Uterus (tissue), 4 donors: ENCODE measurements around the gene SCYL1. TPM values are rescaled to one million over a fixed set of nuclear protein-coding genes. Genes with fewer than 3 reads are reported as not detected.

Source experiments
- DNase-seq, 2 donors: peaks; one replicate each; pipeline ENCODE4 v3.0.0-alpha.2; 2019 to 2020
- H3K27ac ChIP-seq, 2 donors: fragments of 200-600 bp; sonication (generic); 1 replicate in 1 of 2; 2 replicates in 1 of 2; pipeline ENCODE4 v1.5.1; 2016 to 2018
- H3K27me3 ChIP-seq, 2 donors: fragments of 200-600 bp; sonication (generic); one replicate each; pipeline ENCODE4 v1.5.1; 2018 to 2019; ENCODE audit warnings: control low read depth in 1 of 2
- H3K36me3 ChIP-seq, 2 donors: fragments of 200-600 bp; sonication (generic); one replicate each; pipeline ENCODE4 v1.5.1; 2019; ENCODE audit warnings: control low read depth in 1 of 2
- H3K4me1 ChIP-seq, 2 donors: fragments of 200-600 bp; sonication (generic); one replicate each; pipeline ENCODE4 v1.5.1; 2018 to 2019; ENCODE audit warnings: control low read depth in 1 of 2
- H3K4me3 ChIP-seq, 2 donors: fragments of 200-600 bp; sonication (generic); 1 replicate in 1 of 2; 2 replicates in 1 of 2; pipeline ENCODE4 v1.5.1; 2018 to 2019; ENCODE audit warnings: mild to moderate bottlenecking in 1 of 2
- H3K9me3 ChIP-seq, 2 donors: fragments of 200-600 bp; sonication (generic); one replicate each; pipeline ENCODE4 v1.5.1; 2019; ENCODE audit warnings: control low read depth in 1 of 2
- POLR2A ChIP-seq, 2 donors: fragments of 450-650 bp; IDR thresholded peaks; one replicate each; pipeline ENCODE4 v1.6.1; 2016; ENCODE audit warnings: antibody characterized with exemption in 2 of 2, mild to moderate bottlenecking in 1 of 2, moderate library complexity in 1 of 2
- intact Hi-C: fragments of 100-400 bp; cut with DNase I; formaldehyde crosslinking; loops from one replicate; pipeline ENCODE4 v1.15.1; 2023; ENCODE audit warnings: low total_unique reads
- total RNA-seq, 4 donors: library from RNA; depleted of rRNA in 3 of 4; stranded (reverse); fragments of >200 nt in 3 of 4; gene quantifications; one replicate each; pipeline versions ENCODE4 v1.1.0 to v1.2.4, GENCODE V29; 2014 to 2023
- TF ChIP-seq, protein P1 (sequence below), 4 experiments: fragments of 200-600 bp in 2 of 4; fragments of 450-650 bp in 2 of 4; sonication (generic) in 2 of 4; IDR thresholded peaks; one replicate each; pipeline ENCODE4 v1.5.1; 2016 to 2019; ENCODE audit warnings: antibody characterized with exemption in 4 of 4, mild to moderate bottlenecking in 2 of 4, moderate library complexity in 1 of 4
- donor health status: DM: yes; HTN: yes; CAD: no.

SCYL1 gene
- total RNA-seq, 4 donors from 2014 or later, result 28.8 to 101 (median 70.1) TPM

DNA sequence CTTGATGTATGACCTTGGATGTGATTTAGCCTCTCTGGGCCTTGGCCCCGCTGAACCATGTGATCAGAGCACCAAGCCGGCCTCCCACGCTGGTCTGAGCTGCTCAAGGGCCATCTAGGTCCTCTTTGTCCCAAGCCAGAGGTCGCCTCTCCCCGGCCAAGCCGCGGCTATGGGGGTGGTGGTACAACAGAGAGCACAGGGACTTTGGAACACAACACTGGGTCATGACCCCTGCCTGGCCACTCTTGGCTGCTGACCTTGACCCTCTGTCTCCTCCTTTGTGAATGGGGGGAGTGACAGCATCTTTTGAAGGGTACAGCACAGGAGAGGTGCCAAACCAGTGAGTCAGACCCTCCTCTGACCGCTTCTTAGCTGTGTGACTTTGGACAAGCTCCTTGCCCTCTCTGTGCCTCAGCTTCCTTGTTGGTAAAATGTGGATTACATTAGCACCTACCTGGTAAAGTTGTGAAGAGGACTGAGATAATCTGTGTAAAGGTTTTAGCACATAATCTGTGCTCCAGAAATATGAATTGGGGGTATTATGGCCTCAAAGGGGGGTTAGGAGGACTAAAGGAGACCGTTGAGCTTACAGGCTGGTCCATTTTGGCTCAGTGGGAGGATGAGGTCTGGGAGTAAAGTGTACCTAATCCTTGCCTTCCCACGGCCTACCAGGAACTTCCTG lies 4.7 kb downstream of the SCYL1 start:
- intact Hi-C loops, result loop anchor here (10.0 kb wide), 1 partner anchor 55 kb away; no protein-coding TSS in a partner anchor
- H3K27me3 ChIP-seq, result no peaks in the 10 kb centered on the region
- H3K4me1 ChIP-seq, result peaks cover 0 to 10% of the 10 kb centered on the region in 2 donors
- no peaks in the 10 kb centered on the region for H3K36me3 ChIP-seq
- DNase-seq, result no peak
- no peaks in the 10 kb centered on the region for H3K9me3 ChIP-seq
- H3K27ac ChIP-seq, result no peak overlapping the region
- no peak overlapping the region for H3K4me3 ChIP-seq
- TF ChIP-seq POLR2A (IDR thresholded peaks at IDR 0.05), result no peak
- TF ChIP-seq, protein P1, sequence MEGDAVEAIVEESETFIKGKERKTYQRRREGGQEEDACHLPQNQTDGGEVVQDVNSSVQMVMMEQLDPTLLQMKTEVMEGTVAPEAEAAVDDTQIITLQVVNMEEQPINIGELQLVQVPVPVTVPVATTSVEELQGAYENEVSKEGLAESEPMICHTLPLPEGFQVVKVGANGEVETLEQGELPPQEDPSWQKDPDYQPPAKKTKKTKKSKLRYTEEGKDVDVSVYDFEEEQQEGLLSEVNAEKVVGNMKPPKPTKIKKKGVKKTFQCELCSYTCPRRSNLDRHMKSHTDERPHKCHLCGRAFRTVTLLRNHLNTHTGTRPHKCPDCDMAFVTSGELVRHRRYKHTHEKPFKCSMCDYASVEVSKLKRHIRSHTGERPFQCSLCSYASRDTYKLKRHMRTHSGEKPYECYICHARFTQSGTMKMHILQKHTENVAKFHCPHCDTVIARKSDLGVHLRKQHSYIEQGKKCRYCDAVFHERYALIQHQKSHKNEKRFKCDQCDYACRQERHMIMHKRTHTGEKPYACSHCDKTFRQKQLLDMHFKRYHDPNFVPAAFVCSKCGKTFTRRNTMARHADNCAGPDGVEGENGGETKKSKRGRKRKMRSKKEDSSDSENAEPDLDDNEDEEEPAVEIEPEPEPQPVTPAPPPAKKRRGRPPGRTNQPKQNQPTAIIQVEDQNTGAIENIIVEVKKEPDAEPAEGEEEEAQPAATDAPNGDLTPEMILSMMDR (IDR thresholded peaks at IDR 0.05), result no peak

DNA sequence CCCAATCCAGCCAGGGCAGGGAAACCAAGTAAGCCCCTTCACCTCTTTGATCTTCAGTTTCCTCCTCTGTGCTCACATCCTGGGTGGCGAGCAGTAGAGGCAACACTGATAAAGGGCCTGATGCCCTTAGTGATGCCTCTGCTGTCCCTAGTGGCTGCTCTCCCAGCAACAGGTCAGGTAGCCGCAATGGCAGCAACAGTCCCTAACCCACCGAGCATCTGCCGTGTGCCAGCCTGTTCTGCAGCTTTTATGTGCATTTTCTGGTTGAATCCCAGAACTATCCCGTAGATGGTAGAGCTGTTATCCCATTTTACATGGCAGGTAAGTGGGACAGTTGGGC lies 5.2 kb downstream of the SCYL1 start:
- TF ChIP-seq POLR2A (IDR thresholded peaks at IDR 0.05), result no peak
- TF ChIP-seq, protein P1 (IDR thresholded peaks at IDR 0.05), result no peak
- H3K4me1 ChIP-seq, result peaks cover 0 to 10% of the 10 kb centered on the region in 2 donors
- H3K27me3 ChIP-seq, result no peaks in the 10 kb centered on the region
- H3K9me3 ChIP-seq, result no peaks in the 10 kb centered on the region
- DNase-seq, result no peak
- no peak overlapping the region for H3K27ac ChIP-seq
- intact Hi-C loops, result loop anchor here (10.0 kb wide), 1 partner anchor 55 kb away; no protein-coding TSS in a partner anchor
- no peaks in the 10 kb centered on the region for H3K36me3 ChIP-seq
- no peak overlapping the region for H3K4me3 ChIP-seq

DNA sequence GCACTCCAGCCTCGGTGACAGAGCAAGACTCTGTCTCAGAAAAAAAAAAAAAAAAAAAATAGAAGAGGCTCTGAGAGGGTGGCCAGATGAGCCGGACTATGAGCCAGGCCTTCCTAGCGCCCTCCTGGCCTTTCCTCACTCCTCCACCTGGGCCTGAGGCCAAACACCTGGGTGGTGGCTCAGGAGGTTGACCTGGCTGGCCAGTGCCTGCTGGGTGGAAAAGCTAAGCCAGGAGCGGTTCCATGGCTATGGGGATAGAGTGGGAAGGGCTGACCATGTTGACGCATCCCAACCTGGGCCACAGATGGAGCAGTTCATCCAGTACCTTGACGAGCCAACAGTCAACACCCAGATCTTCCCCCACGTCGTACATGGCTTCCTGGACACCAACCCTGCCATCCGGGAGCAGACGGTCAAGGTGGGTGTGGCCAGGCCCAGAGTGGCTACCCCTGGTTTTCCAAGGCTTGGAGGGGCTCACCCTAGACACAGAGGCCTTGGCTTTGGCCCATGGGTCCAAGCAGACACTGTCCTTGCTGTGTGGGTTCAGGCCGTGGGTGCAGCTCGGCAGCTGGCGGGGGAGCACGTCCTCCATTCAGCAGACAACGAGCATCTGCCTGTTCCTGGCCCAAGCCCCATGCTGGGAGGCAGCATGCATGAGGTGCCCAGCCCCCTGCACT lies 7.6 kb downstream of the SCYL1 start:
- no peak overlapping the region for H3K27ac ChIP-seq
- H3K36me3 ChIP-seq, result no peaks in the 10 kb centered on the region
- no peaks in the 10 kb centered on the region for H3K4me1 ChIP-seq
- no peaks in the 10 kb centered on the region for H3K9me3 ChIP-seq
- no peak for TF ChIP-seq POLR2A (IDR thresholded peaks at IDR 0.05)
- TF ChIP-seq, protein P1 (IDR thresholded peaks at IDR 0.05), result no peak
- H3K4me3 ChIP-seq, result no peak overlapping the region
- no peaks in the 10 kb centered on the region for H3K27me3 ChIP-seq
- intact Hi-C loops, result loop anchor here (10.0 kb wide), 1 partner anchor 52 kb away; no protein-coding TSS in a partner anchor
- no peak for DNase-seq

DNA sequence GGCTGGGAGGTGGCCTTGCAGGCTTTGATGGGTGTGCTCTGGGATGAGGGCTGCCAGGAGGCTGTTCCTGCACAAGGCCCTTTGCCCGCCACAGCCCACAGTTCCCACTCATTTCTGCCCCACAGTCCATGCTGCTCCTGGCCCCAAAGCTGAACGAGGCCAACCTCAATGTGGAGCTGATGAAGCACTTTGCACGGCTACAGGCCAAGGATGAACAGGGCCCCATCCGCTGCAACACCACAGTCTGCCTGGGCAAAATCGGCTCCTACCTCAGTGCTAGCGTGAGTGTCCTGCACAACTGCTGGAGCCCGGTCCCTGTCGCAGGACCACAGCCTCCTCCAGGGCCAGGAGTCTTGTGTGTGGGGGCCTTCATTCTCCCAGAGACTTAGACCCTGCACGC lies 10.2 kb downstream of the SCYL1 start:
- Histone ChIP-seq H3K4me1 (peaks cover 0 to 6% of the 10 kb centered on the region in 2 donors), H3K9me3 (no peaks in the 10 kb centered on the region), H3K36me3 (no peaks in the 10 kb centered on the region), H3K27ac (no peak overlapping the region), H3K27me3 (no peaks in the 10 kb centered on the region), H3K4me3 (no peak overlapping the region)
- intact Hi-C loops, result loop anchor here (10.0 kb wide), 1 partner anchor 50 kb away; no protein-coding TSS in a partner anchor
- DNase-seq, result no peak
- TF ChIP-seq POLR2A (IDR thresholded peaks at IDR 0.05), result no peak
- TF ChIP-seq, protein P1 (IDR thresholded peaks at IDR 0.05), result no peak
